Measurements from ENCODE around the gene TPRA1. TPM values are rescaled to one million over a fixed set of nuclear protein-coding genes. Genes with fewer than 3 reads are reported as not detected.

TPRA1 gene
- total and polyA plus RNA-seq, 2 experiments from 2014 or later = 16.7 to 30.4 TPM

DNA sequence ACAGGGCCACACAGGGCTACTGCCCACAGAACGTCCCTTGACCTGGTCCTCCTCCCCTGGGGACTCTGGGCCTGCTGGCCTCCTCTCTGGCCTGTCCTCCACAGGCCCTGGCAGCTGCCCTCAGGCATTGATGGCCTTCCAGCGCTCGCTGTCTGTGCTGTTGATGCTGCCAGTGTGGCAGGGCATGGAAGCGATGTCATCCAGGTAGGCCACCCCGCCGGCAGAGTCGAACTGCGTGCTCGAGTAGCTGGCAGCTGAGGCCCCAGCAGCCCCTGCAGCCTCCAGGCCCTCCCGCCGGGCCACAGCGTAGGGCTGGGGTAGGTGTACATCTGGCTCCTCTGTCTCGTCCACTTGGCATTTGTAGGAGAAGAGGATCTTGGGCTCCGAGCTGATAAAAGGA is 17.1 kb downstream of the TPRA1 start (continued):
- TF ChIP-seq, protein P1, sequence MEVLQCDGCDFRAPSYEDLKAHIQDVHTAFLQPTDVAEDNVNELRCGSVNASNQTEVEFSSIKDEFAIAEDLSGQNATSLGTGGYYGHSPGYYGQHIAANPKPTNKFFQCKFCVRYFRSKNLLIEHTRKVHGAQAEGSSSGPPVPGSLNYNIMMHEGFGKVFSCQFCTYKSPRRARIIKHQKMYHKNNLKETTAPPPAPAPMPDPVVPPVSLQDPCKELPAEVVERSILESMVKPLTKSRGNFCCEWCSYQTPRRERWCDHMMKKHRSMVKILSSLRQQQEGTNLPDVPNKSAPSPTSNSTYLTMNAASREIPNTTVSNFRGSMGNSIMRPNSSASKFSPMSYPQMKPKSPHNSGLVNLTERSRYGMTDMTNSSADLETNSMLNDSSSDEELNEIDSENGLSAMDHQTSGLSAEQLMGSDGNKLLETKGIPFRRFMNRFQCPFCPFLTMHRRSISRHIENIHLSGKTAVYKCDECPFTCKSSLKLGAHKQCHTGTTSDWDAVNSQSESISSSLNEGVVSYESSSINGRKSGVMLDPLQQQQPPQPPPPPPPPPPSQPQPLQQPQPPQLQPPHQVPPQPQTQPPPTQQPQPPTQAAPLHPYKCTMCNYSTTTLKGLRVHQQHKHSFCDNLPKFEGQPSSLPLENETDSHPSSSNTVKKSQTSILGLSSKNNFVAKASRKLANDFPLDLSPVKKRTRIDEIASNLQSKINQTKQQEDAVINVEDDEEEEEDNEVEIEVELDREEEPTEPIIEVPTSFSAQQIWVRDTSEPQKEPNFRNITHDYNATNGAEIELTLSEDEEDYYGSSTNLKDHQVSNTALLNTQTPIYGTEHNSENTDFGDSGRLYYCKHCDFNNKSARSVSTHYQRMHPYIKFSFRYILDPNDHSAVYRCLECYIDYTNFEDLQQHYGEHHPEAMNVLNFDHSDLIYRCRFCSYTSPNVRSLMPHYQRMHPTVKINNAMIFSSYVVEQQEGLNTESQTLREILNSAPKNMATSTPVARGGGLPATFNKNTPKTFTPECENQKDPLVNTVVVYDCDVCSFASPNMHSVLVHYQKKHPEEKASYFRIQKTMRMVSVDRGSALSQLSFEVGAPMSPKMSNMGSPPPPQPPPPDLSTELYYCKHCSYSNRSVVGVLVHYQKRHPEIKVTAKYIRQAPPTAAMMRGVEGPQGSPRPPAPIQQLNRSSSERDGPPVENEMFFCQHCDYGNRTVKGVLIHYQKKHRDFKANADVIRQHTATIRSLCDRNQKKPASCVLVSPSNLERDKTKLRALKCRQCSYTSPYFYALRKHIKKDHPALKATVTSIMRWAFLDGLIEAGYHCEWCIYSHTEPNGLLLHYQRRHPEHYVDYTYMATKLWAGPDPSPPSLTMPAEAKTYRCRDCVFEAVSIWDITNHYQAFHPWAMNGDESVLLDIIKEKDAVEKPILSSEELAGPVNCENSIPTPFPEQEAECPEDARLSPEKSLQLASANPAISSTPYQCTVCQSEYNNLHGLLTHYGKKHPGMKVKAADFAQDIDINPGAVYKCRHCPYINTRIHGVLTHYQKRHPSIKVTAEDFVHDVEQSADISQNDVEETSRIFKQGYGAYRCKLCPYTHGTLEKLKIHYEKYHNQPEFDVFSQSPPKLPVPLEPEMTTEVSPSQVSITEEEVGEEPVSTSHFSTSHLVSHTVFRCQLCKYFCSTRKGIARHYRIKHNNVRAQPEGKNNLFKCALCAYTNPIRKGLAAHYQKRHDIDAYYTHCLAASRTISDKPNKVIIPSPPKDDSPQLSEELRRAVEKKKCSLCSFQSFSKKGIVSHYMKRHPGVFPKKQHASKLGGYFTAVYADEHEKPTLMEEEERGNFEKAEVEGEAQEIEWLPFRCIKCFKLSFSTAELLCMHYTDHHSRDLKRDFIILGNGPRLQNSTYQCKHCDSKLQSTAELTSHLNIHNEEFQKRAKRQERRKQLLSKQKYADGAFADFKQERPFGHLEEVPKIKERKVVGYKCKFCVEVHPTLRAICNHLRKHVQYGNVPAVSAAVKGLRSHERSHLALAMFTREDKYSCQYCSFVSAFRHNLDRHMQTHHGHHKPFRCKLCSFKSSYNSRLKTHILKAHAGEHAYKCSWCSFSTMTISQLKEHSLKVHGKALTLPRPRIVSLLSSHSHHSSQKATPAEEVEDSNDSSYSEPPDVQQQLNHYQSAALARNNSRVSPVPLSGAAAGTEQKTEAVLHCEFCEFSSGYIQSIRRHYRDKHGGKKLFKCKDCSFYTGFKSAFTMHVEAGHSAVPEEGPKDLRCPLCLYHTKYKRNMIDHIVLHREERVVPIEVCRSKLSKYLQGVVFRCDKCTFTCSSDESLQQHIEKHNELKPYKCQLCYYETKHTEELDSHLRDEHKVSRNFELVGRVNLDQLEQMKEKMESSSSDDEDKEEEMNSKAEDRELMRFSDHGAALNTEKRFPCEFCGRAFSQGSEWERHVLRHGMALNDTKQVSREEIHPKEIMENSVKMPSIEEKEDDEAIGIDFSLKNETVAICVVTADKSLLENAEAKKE (CRISPR knock-in tag; IDR thresholded peaks at IDR 0.05) = no peak
- TF ChIP-seq ZNF114 (CRISPR knock-in tag; IDR thresholded peaks at IDR 0.05) (no peak), ZNF331 (CRISPR knock-in tag; IDR thresholded peaks at IDR 0.05; ENCODE audit: low read depth) (no peak), JUNB (IDR thresholded peaks at IDR 0.05; ENCODE audit: unreplicated experiment) (no peak), CREB1 (CRISPR knock-in tag; IDR thresholded peaks at IDR 0.05; ENCODE audit: low read depth) (no peak), POLR2AphosphoS5 (IDR thresholded peaks at IDR 0.05; ENCODE audit: low read depth) (no peak), STAT1 (IDR thresholded peaks at IDR 0.05; ENCODE audit: unreplicated experiment) (no peak)
- TF ChIP-seq, protein P2, sequence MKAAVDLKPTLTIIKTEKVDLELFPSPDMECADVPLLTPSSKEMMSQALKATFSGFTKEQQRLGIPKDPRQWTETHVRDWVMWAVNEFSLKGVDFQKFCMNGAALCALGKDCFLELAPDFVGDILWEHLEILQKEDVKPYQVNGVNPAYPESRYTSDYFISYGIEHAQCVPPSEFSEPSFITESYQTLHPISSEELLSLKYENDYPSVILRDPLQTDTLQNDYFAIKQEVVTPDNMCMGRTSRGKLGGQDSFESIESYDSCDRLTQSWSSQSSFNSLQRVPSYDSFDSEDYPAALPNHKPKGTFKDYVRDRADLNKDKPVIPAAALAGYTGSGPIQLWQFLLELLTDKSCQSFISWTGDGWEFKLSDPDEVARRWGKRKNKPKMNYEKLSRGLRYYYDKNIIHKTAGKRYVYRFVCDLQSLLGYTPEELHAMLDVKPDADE (IDR thresholded peaks at IDR 0.05) = no peak
- TF ChIP-seq, protein P3, sequence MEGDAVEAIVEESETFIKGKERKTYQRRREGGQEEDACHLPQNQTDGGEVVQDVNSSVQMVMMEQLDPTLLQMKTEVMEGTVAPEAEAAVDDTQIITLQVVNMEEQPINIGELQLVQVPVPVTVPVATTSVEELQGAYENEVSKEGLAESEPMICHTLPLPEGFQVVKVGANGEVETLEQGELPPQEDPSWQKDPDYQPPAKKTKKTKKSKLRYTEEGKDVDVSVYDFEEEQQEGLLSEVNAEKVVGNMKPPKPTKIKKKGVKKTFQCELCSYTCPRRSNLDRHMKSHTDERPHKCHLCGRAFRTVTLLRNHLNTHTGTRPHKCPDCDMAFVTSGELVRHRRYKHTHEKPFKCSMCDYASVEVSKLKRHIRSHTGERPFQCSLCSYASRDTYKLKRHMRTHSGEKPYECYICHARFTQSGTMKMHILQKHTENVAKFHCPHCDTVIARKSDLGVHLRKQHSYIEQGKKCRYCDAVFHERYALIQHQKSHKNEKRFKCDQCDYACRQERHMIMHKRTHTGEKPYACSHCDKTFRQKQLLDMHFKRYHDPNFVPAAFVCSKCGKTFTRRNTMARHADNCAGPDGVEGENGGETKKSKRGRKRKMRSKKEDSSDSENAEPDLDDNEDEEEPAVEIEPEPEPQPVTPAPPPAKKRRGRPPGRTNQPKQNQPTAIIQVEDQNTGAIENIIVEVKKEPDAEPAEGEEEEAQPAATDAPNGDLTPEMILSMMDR (conservative IDR thresholded peaks at IDR 0.05; ENCODE audit: low read depth in 2 of 2) = no peak
